Stimulated activated CD8-positive, alpha-beta memory T cell treated with anti-CD3 and anti-CD28 coated beads, Interleukin-4, amount 100 ng/mL, for 4 hours (primary cell): ENCODE measurements around the gene ATXN3L.

Source experiments
- DNase-seq, 2 donors: peaks; one replicate each; pipeline ENCODE4 v3.0.0-alpha.2; 2020; ENCODE audit warnings: low read depth in 2 of 2, low spot score in 1 of 2

ATXN3L gene

GRCh38 chrX:13268874-13269273 lies 51.0 kb downstream of the ATXN3L start:
- DNase-seq, result no peak
